Neural cell (in vitro differentiated cells): ENCODE measurements around the gene LGALS3BP. TPM values are rescaled to one million over a fixed set of nuclear protein-coding genes. Genes with fewer than 3 reads are reported as not detected.

Experiments used
- H2AFZ ChIP-seq: fragments of 200-600, 300-800 bp; sonication (generic), shearing (Covaris generic); 2 replicates; pipeline ENCODE4 v1.6.0; 2014; ENCODE audit warnings: low read depth, mild to moderate bottlenecking, antibody characterized with exemption, low read length, moderate library complexity
- H3F3A ChIP-seq: fragments of 200-600 bp; shearing (Covaris generic); 2 replicates; pipeline ENCODE4 v1.6.1; 2016; ENCODE audit warnings: mild to moderate bottlenecking, moderate library complexity, mixed read lengths, antibody characterized with exemption, low read length; ENCODE audit not compliant: insufficient read depth, poor library complexity, severe bottlenecking
- H3K27ac ChIP-seq: fragments of 200-600, 300-800 bp; sonication (generic), shearing (Covaris generic); 2 replicates; pipeline ENCODE4 v1.5.1; 2014; ENCODE audit warnings: mild to moderate bottlenecking, low read length, moderate library complexity
- H3K27me3 ChIP-seq: fragments of 300-800, 200-600 bp; sonication (generic), shearing (Covaris generic); 2 replicates; pipeline ENCODE4 v1.6.0; 2014; ENCODE audit warnings: mild to moderate bottlenecking, low read depth, low read length, moderate library complexity; ENCODE audit not compliant: insufficient read depth
- H3K36me3 ChIP-seq: fragments of 300-800, 200-600 bp; sonication (generic), shearing (Covaris generic); 2 replicates; pipeline ENCODE4 v1.5.1; 2014; ENCODE audit warnings: mild to moderate bottlenecking, antibody characterized with exemption, low read length, moderate library complexity; ENCODE audit not compliant: insufficient read depth
- H3K4me2 ChIP-seq: fragments of 300-800, 200-600 bp; sonication (generic), shearing (Covaris generic); 2 replicates; pipeline ENCODE4 v1.6.0; 2014; ENCODE audit warnings: mild to moderate bottlenecking, low read length
- H3K4me3 ChIP-seq: fragments of 300-800, 200-600 bp; sonication (generic), shearing (Covaris generic); 2 replicates; pipeline ENCODE4 v1.5.1; 2014; ENCODE audit warnings: mild to moderate bottlenecking, low read length, moderate library complexity
- H3K79me2 ChIP-seq: fragments of 200-600 bp; shearing (Covaris generic); replicated peaks from 2 replicates; pipeline ENCODE4 v1.6.0; 2014; ENCODE audit warnings: mild to moderate bottlenecking, low read length, moderate library complexity; ENCODE audit not compliant: insufficient read depth
- H3K9ac ChIP-seq: fragments of 300-800, 200-600 bp; sonication (generic), shearing (Covaris generic); 2 replicates; pipeline ENCODE4 v1.6.1; 2016; ENCODE audit warnings: mild to moderate bottlenecking, low read length, mixed read lengths
- H3K9me2 ChIP-seq: fragments of 200-600 bp; shearing (Covaris generic); 2 replicates; pipeline ENCODE4 v1.6.1; 2016; ENCODE audit warnings: mild to moderate bottlenecking, low read length, mixed read lengths; ENCODE audit not compliant: insufficient read depth
- H3K9me3 ChIP-seq: fragments of 200-600, 300-800 bp; sonication (generic), shearing (Covaris generic); 2 replicates; pipeline ENCODE4 v1.6.1; 2016; ENCODE audit warnings: mild to moderate bottlenecking, mixed run types, low read length, moderate library complexity, mixed read lengths
- H4K20me1 ChIP-seq: fragments of 200-600 bp; shearing (Covaris generic); 2 replicates; pipeline ENCODE4 v1.6.1; 2016; ENCODE audit warnings: mild to moderate bottlenecking, mixed run types; ENCODE audit not compliant: insufficient read depth
- CTCF ChIP-seq: fragments of 450-650 bp; IDR thresholded peaks from 2 replicates; pipeline ENCODE4 v1.5.1; 2014; ENCODE audit warnings: antibody characterized with exemption, mild to moderate bottlenecking, moderate library complexity; ENCODE audit not compliant: poor library complexity, severe bottlenecking
- EP300 ChIP-seq: fragments of 450-650 bp; conservative IDR thresholded peaks from 2 replicates; pipeline ENCODE4 v1.6.1; 2014; ENCODE audit warnings: antibody characterized with exemption, mild to moderate bottlenecking, moderate library complexity; ENCODE audit not compliant: poor library complexity, severe bottlenecking
- EZH2 ChIP-seq: fragments of 200-600, 300-800 bp; shearing (Covaris generic), sonication (generic); IDR thresholded peaks from 2 replicates; pipeline ENCODE4 v1.6.1; 2014; ENCODE audit warnings: antibody characterized with exemption, low read length, borderline replicate concordance, mild to moderate bottlenecking; ENCODE audit not compliant: insufficient read depth, poor library complexity, severe bottlenecking
- MXI1 ChIP-seq: fragments of 450-650 bp; conservative IDR thresholded peaks from 2 replicates; pipeline ENCODE4 v1.6.1; 2014; ENCODE audit warnings: antibody characterized with exemption, mild to moderate bottlenecking; ENCODE audit not compliant: poor library complexity, severe bottlenecking
- POLR2AphosphoS5 ChIP-seq: IDR thresholded peaks from 2 replicates; pipeline ENCODE4 v1.6.1; 2012
- RAD21 ChIP-seq: fragments of 450-650 bp; conservative IDR thresholded peaks from 2 replicates; pipeline ENCODE4 v1.6.1; 2014; ENCODE audit warnings: antibody characterized with exemption, mild to moderate bottlenecking, moderate library complexity
- REST ChIP-seq: IDR thresholded peaks from 2 replicates; pipeline ENCODE4 v1.6.1; 2012; ENCODE audit warnings: borderline replicate concordance
- SMC3 ChIP-seq: fragments of 450-650 bp; conservative IDR thresholded peaks from 2 replicates; pipeline ENCODE4 v1.6.1; 2014; ENCODE audit warnings: antibody characterized with exemption, mild to moderate bottlenecking, moderate library complexity; ENCODE audit not compliant: poor library complexity
- TAF1 ChIP-seq: IDR thresholded peaks from 2 replicates; pipeline ENCODE4 v1.6.1; 2012; ENCODE audit warnings: low read depth
- polyA plus RNA-seq: library from polyadenylated mRNA; depleted of rRNA; stranded (reverse); fragments of >200 nt; gene quantifications from 2 replicates; pipeline ENCODE4 v1.2.3, GENCODE V29; 2014

Gene LGALS3BP
- polyA plus RNA-seq, 1 donor from 2014 or later = 5.4 TPM

- H4K20me1 ChIP-seq = no peaks in the 10 kb centered on the region
Observed at GRCh38 chr17:78944026-78944425, 35.7 kb downstream of the LGALS3BP start.

GRCh38 chr17:78940708-78941107, 39.0 kb downstream of the LGALS3BP start:
- H3K36me3 ChIP-seq = no peaks in the 10 kb centered on the region
- H3K9me2 ChIP-seq = no peaks in the 10 kb centered on the region
- H3K9me3 ChIP-seq = no peaks in the 10 kb centered on the region
- H3K4me2 ChIP-seq = no peak overlapping the region
- no peaks in the 10 kb centered on the region for H4K20me1 ChIP-seq
- H2AFZ ChIP-seq = no peak overlapping the region
- H3F3A ChIP-seq = no peaks in the 10 kb centered on the region
- no peaks in the 10 kb centered on the region for H3K27me3 ChIP-seq
- H3K9ac ChIP-seq = no peak overlapping the region
- no peaks in the 10 kb centered on the region for H3K79me2 ChIP-seq
- peak overlapping the region; percentile 63 for H3K27ac ChIP-seq
- H3K4me3 ChIP-seq = no peak overlapping the region
- TF ChIP-seq TAF1 (no peak), SMC3 (peak; percentile 12), REST (peak; percentile 91), POLR2AphosphoS5 (peak; percentile 59), EP300 (no peak)

More at GRCh38 chr17:78944026-78944425, 35.7 kb downstream of the LGALS3BP start:
- Histone ChIP-seq H3K79me2 (no peaks in the 10 kb centered on the region), H3K27me3 (no peaks in the 10 kb centered on the region), H3K9me2 (no peaks in the 10 kb centered on the region), H3K36me3 (no peaks in the 10 kb centered on the region), H3K4me3 (no peak overlapping the region), H2AFZ (no peak overlapping the region), H3K9ac (no peak overlapping the region), H3F3A (no peaks in the 10 kb centered on the region), H3K4me2 (no peak overlapping the region), H3K9me3 (no peaks in the 10 kb centered on the region), H3K27ac (no peak overlapping the region)
- TF ChIP-seq SMC3 (no peak), CTCF (no peak), POLR2AphosphoS5 (no peak), EP300 (no peak), REST (no peak), RAD21 (no peak), MXI1 (no peak), EZH2 (no peak), TAF1 (no peak)
